Upper lobe of right lung (tissue), 1 donor: ENCODE results near the gene CCIN. TPM values are rescaled to one million over a fixed set of nuclear protein-coding genes. Genes with fewer than 3 reads are reported as not detected.

Experiments
- ATAC-seq: fragments of 200-7000 bp; cut with Tn5 transposase; one replicate; pipeline ENCODE4 v1.9.1; 2020; ENCODE audit warnings: mild to moderate bottlenecking, moderate library complexity
- DNase-seq: peaks from one replicate; pipeline ENCODE4 v3.0.0-alpha.2; 2020
- H3K27ac ChIP-seq: fragments of 200-600 bp; one replicate; pipeline ENCODE4 v1.8.0; 2022
- H3K27me3 ChIP-seq: fragments of 200-600 bp; one replicate; pipeline ENCODE4 v1.8.0; 2022; ENCODE audit warnings: mild to moderate bottlenecking
- H3K36me3 ChIP-seq: fragments of 200-600 bp; one replicate; pipeline ENCODE4 v1.8.0; 2022
- H3K4me1 ChIP-seq: fragments of 200-600 bp; one replicate; pipeline ENCODE4 v1.8.0; 2022
- H3K4me3 ChIP-seq: fragments of 200-600 bp; one replicate; pipeline ENCODE4 v1.8.0; 2022; ENCODE audit warnings: mild to moderate bottlenecking
- H3K9me3 ChIP-seq: fragments of 200-600 bp; one replicate; pipeline ENCODE4 v1.8.0; 2022
- CTCF ChIP-seq: fragments of 200-600 bp; IDR thresholded peaks from one replicate; pipeline ENCODE4 v1.8.0; 2022; ENCODE audit warnings: antibody characterized with exemption
- intact Hi-C: fragments of 100-400 bp; cut with DNase I; formaldehyde crosslinking; loops from one replicate; pipeline ENCODE4 v1.11.0; 2022
- total RNA-seq: library from RNA; stranded (reverse); fragmentation: NEBNext Ultra II Directional; extraction: Animal tissue kit (Norgen Biotek cat#: 25700); gene quantifications from one replicate; pipeline ENCODE4 v1.2.1, GENCODE V29; 2021
- donor health status: DM: no; HTN: yes; CAD: no; lungs with severe emphysema.

Gene CCIN
- total RNA-seq, 1 donor from 2014 or later: not detected

DNA sequence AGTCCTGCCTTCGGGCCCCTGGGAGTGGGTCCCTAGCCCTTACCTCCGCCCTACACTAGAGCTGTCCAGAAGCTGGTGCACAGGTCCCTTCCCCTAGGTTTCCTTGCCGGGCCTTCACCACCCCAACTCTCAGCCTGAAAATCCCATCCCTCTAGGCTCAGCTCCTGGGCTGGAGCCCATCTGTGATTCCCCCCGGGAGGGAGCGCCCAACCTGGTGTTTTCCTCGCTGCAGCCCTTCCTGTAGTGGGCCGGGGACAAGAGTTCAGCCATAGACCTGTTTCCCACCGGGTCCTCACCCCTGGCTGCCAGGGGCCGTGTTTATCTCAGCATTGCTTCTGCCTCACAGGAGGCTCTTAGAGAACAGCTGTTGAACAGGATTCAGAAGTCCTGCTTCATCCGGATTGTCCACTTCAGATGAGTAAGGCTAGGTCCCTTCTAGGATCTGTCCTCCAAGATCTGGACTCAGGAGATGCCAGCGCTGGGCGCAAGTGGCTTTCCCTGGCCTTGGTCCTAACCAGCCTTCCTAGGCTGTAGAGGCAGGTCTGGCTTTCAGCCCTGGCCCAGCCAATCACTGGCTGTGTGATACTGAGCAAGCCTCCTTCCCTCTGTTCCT is 31.7 kb upstream of the CCIN start:
- no peaks in the 10 kb centered on the region for H3K36me3 ChIP-seq
- peaks cover 39% of the 10 kb centered on the region for H3K4me1 ChIP-seq
- intact Hi-C loops: no loop called here
- H3K27ac ChIP-seq: peak overlapping the region; percentile 79
- peak overlapping the region; percentile 83 for H3K4me3 ChIP-seq
- no peak for TF ChIP-seq CTCF
- no peak for DNase-seq
- H3K27me3 ChIP-seq: no peaks in the 10 kb centered on the region
- ATAC-seq: peak; percentile 5
- no peaks in the 10 kb centered on the region for H3K9me3 ChIP-seq

GRCh38 chr9:36138496-36138895 is 30.7 kb upstream of the CCIN start:
- Histone ChIP-seq H3K9me3 (no peaks in the 10 kb centered on the region), H3K27me3 (no peaks in the 10 kb centered on the region), H3K36me3 (no peaks in the 10 kb centered on the region), H3K27ac (no peak overlapping the region), H3K4me3 (no peak overlapping the region), H3K4me1 (peaks cover 49% of the 10 kb centered on the region)
- DNase-seq (no peak), ATAC-seq (no peak)
- TF ChIP-seq CTCF: no peak
- intact Hi-C loops: no loop called here

DNA sequence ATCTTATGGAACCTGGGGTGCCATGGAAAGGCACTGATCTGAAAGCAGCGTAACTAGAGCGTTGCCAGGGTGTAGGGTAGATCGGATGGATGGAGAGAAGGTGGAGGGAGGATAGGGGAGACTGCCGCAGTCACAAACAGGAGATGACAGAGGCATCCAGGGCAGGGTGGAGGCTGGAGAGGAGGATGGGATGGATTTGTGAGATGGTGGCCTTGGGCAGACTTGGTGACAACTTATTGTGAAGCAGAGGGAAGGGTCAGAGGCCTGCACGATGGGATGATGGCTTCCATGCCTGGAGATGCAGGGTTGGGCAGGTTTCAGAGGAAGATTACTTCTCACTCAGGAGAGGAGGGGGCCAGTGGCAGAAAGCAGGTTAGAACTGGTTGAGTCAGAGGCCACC is 30.3 kb upstream of the CCIN start:
- Histone ChIP-seq H3K27ac (no peak overlapping the region), H3K9me3 (no peaks in the 10 kb centered on the region), H3K4me1 (peaks cover 53% of the 10 kb centered on the region), H3K36me3 (no peaks in the 10 kb centered on the region), H3K4me3 (no peak overlapping the region), H3K27me3 (no peaks in the 10 kb centered on the region)
- TF ChIP-seq CTCF: no peak
- ATAC-seq: no peak
- intact Hi-C loops: no loop called here
- DNase-seq: no peak

- Histone ChIP-seq H3K4me1 (peaks cover 66% of the 10 kb centered on the region), H3K27me3 (no peaks in the 10 kb centered on the region), H3K36me3 (no peaks in the 10 kb centered on the region), H3K27ac (peak overlapping the region; percentile 56), H3K4me3 (no peak overlapping the region), H3K9me3 (no peaks in the 10 kb centered on the region)
- TF ChIP-seq CTCF: no peak
- intact Hi-C loops: no loop called here
- ATAC-seq (peak; percentile 9), DNase-seq (no peak)
These were observed 28.8 kb upstream of the CCIN start for GRCh38 chr9:36140086-36141084.

GRCh38 chr9:36141288-36141687 is 27.9 kb upstream of the CCIN start:
- Histone ChIP-seq H3K9me3 (no peaks in the 10 kb centered on the region), H3K36me3 (no peaks in the 10 kb centered on the region), H3K4me1 (peaks cover 66% of the 10 kb centered on the region), H3K27ac (no peak overlapping the region), H3K4me3 (no peak overlapping the region), H3K27me3 (no peaks in the 10 kb centered on the region)
- peak; percentile 24 for TF ChIP-seq CTCF
- intact Hi-C loops: no loop called here
- no peak for ATAC-seq
- no peak for DNase-seq
